Measurements from ENCODE around the gene LBHD1. TPM values are rescaled to one million over a fixed set of nuclear protein-coding genes. Genes with fewer than 3 reads are reported as not detected.
"Not testable (repeated sequence)": the region's sequence is repeated elsewhere in the genome, so short reads cannot be mapped to it uniquely, and the experiment has no call there.

Gene LBHD1
- total RNA-seq, 1 donor from 2014 or later, result 2.1 TPM

GRCh38 chr11:62705413-62705812, 33.3 kb upstream of the LBHD1 start:
- DNase-seq, result no peak
- no peak for TF ChIP-seq CTCF (IDR thresholded peaks at IDR 0.05; ENCODE audit: borderline replicate concordance)
- H3K27me3 ChIP-seq (ENCODE audit: low read depth), result no peaks in the 10 kb centered on the region
- no peaks in the 10 kb centered on the region for H3K9me3 ChIP-seq (replicated peaks)
- H3K27ac ChIP-seq (replicated peaks), result peak overlapping the region; percentile 94
- peak overlapping the region; percentile 76 for H3K4me3 ChIP-seq
- intact Hi-C loops (cut with micrococcal nuclease), result no loop called here
- H3K4me1 ChIP-seq, result peaks cover 49% of the 10 kb centered on the region
- H3K36me3 ChIP-seq, result peaks cover 18% of the 10 kb centered on the region

- DNase-seq; intact Hi-C loops (cut with micrococcal nuclease); H3K9me3 ChIP-seq (replicated peaks); H3K27me3 ChIP-seq (ENCODE audit: low read depth); H3K4me3 ChIP-seq; H3K27ac ChIP-seq (replicated peaks): not testable (repeated sequence)
- Histone ChIP-seq H3K4me1 (peaks cover 37% of the 10 kb centered on the region), H3K36me3 (peaks cover 17% of the 10 kb centered on the region)
These were observed 31.9 kb upstream of the LBHD1 start for GRCh38 chr11:62703921-62704320.

- Histone ChIP-seq H3K4me3 (no peak overlapping the region), H3K9me3 (replicated peaks) (no peaks in the 10 kb centered on the region), H3K4me1 (peaks cover 21% of the 10 kb centered on the region), H3K27me3 (ENCODE audit: low read depth) (no peaks in the 10 kb centered on the region), H3K27ac (replicated peaks) (no peak overlapping the region), H3K36me3 (peaks cover 17% of the 10 kb centered on the region)
- TF ChIP-seq CTCF (IDR thresholded peaks at IDR 0.05; ENCODE audit: borderline replicate concordance), result no peak
- DNase-seq, result no peak
- intact Hi-C loops (cut with micrococcal nuclease), result no loop called here
These were observed 30.2 kb upstream of the LBHD1 start for GRCh38 chr11:62702246-62702645.

- H3K27ac ChIP-seq (replicated peaks), result peak overlapping the region; percentile 31
These were observed 22.5 kb upstream of the LBHD1 start for GRCh38 chr11:62694455-62695167.

GRCh38 chr11:62693624-62694023, 21.6 kb upstream of the LBHD1 start:
- H3K27me3 ChIP-seq (ENCODE audit: low read depth); DNase-seq; H3K27ac ChIP-seq (replicated peaks); H3K9me3 ChIP-seq (replicated peaks); H3K4me3 ChIP-seq: not testable (repeated sequence)
- intact Hi-C loops (cut with micrococcal nuclease), result loop anchor here (10.0 kb wide), 1 partner anchor 309 kb away; no protein-coding TSS in a partner anchor
- Histone ChIP-seq H3K4me1 (peaks cover 31% of the 10 kb centered on the region), H3K36me3 (peaks cover 30% of the 10 kb centered on the region)

More at GRCh38 chr11:62694455-62695167, 22.5 kb upstream of the LBHD1 start:
- Histone ChIP-seq H3K4me3 (no peak overlapping the region), H3K9me3 (replicated peaks) (no peaks in the 10 kb centered on the region), H3K4me1 (peaks cover 24% of the 10 kb centered on the region), H3K27me3 (ENCODE audit: low read depth) (no peaks in the 10 kb centered on the region), H3K36me3 (peaks cover 30% of the 10 kb centered on the region)
- TF ChIP-seq CTCF (IDR thresholded peaks at IDR 0.05; ENCODE audit: borderline replicate concordance), result peak; percentile 86
- DNase-seq, result peak; percentile 70
- intact Hi-C loops (cut with micrococcal nuclease), result loop anchor here (10.0 kb wide), 1 partner anchor 310 kb away; no protein-coding TSS in a partner anchor

GRCh38 chr11:62689421-62690183, 17.5 kb upstream of the LBHD1 start, which contains the start of gene LRRN4CL:
LRRN4CL (minus strand) TSS chr11:62689530; CDS start chr11:62688508, 1,022 bp downstream.
- no peaks in the 10 kb centered on the region for H3K9me3 ChIP-seq (replicated peaks)
- peaks cover 30% of the 10 kb centered on the region for H3K36me3 ChIP-seq
- peaks cover 6% of the 10 kb centered on the region for H3K27me3 ChIP-seq (ENCODE audit: low read depth)
- peak; percentile 79 for DNase-seq
- H3K27ac ChIP-seq (replicated peaks), result peak within 1 kb of the TSS; percentile 79
- no peak for TF ChIP-seq CTCF (IDR thresholded peaks at IDR 0.05; ENCODE audit: borderline replicate concordance)
- H3K4me3 ChIP-seq, result peak within 1 kb of the TSS; percentile 61
- intact Hi-C loops (cut with micrococcal nuclease), result loop anchor here (10.0 kb wide), 1 partner anchor 305 kb away; no protein-coding TSS in a partner anchor
- peaks cover 36% of the 10 kb centered on the region for H3K4me1 ChIP-seq
